GM12878 (cell line): ENCODE results near the gene CALB2. TPM values are rescaled to one million over a fixed set of nuclear protein-coding genes. Genes with fewer than 3 reads are reported as not detected.

Experiments
- ATAC-seq: fragments of 200-7000 bp; cut with Tn5 transposase; 3 replicates; pipeline ENCODE4 v1.9.1; 2020; ENCODE audit warnings: mild to moderate bottlenecking, moderate library complexity
- BruUV-seq: library from RNA; stranded (reverse); fragments of 400-500 nt; replicated peaks from 2 replicates; lab custom pipeline; 2021; lab: Mats Ljungman, UMichigan
- CTCF ChIA-PET: fragments of 300-600 bp; sonication (Branson Sonifier 250); formaldehyde crosslinking; extraction: SDS; loops from one replicate; lab custom pipeline; 2021; ENCODE audit warnings: inconsistent platforms; lab: Yijun Ruan, JAX
- POLR2A ChIA-PET: fragments of 350-600 bp; formaldehyde crosslinking; extraction: SDS; loops from one replicate; lab custom pipeline; 2021; ENCODE audit warnings: inconsistent platforms; lab: Charles Lee
- RAD21 ChIA-PET: fragments of 300-600 bp; sonication (Branson Sonifier 250); formaldehyde crosslinking; loops from one replicate; lab custom pipeline; 2023; ENCODE audit warnings: antibody characterized with exemption; ENCODE audit not compliant: unreplicated experiment; lab: Charles Lee
- SMC1A ChIA-PET: fragments of 300-600 bp; sonication (Branson Sonifier 250); formaldehyde crosslinking; loops from one replicate; lab custom pipeline; 2023; ENCODE audit not compliant: unreplicated experiment, uncharacterized antibody; lab: Charles Lee
- DNase-seq: peaks from one replicate; pipeline ENCODE4 v3.0.0-alpha.2; 2011; ENCODE audit warnings: low read depth, low spot score
- FAIRE-seq: peaks from 3 replicates; lab custom pipeline; 2011; peaks lifted over from hg19 to GRCh38; lab: Jason Lieb, UNC
- H2AFZ ChIP-seq: 2 replicates; pipeline ENCODE4 v1.6.0; 2011; ENCODE audit warnings: low read depth, low read length, control low read depth; ENCODE audit not compliant: control insufficient read depth
- H3K27ac ChIP-seq: 2 replicates; pipeline ENCODE4 v1.5.1; 2011; ENCODE audit warnings: control low read depth; ENCODE audit not compliant: control insufficient read depth, insufficient read depth
- H3K27me3 ChIP-seq, 2 experiments: replicated peaks in 1 of 2; 2 replicates each; pipeline versions ENCODE4 v1.6.0 to v1.6.1; 2011; ENCODE audit warnings: low read length in 1 of 2; ENCODE audit not compliant: control insufficient read depth in 2 of 2, insufficient read depth in 2 of 2
- H3K36me3 ChIP-seq, 2 experiments: 2 replicates each; pipeline ENCODE4 v1.5.1; 2011; ENCODE audit warnings: low read length in 1 of 2; ENCODE audit not compliant: control insufficient read depth in 2 of 2, insufficient read depth in 2 of 2
- H3K4me1 ChIP-seq: 2 replicates; pipeline ENCODE4 v1.6.1; 2011; ENCODE audit warnings: mild to moderate bottlenecking, low read length, moderate library complexity, mixed read lengths; ENCODE audit not compliant: control insufficient read depth, insufficient read depth
- H3K4me2 ChIP-seq: 2 replicates; pipeline ENCODE4 v1.6.0; 2011; ENCODE audit warnings: control low read depth; ENCODE audit not compliant: control insufficient read depth, insufficient read depth
- H3K4me3 ChIP-seq: fragments of 200-600 bp; sonication (generic); 2 replicates; pipeline ENCODE4 v1.5.1; 2016
- H3K79me2 ChIP-seq: 2 replicates; pipeline ENCODE4 v1.6.0; 2011; ENCODE audit warnings: low read length; ENCODE audit not compliant: control insufficient read depth, insufficient read depth
- H3K9ac ChIP-seq: 2 replicates; pipeline ENCODE4 v1.8.0; 2011; ENCODE audit warnings: low read length, control low read depth, mixed read lengths; ENCODE audit not compliant: control insufficient read depth, insufficient read depth
- H3K9me3 ChIP-seq: replicated peaks from 3 replicates; pipeline ENCODE4 v1.5.1; 2011; ENCODE audit warnings: mild to moderate bottlenecking, low read length; ENCODE audit not compliant: control insufficient read depth, insufficient read depth
- H4K20me1 ChIP-seq: 2 replicates; pipeline ENCODE4 v1.6.0; 2011; ENCODE audit not compliant: control insufficient read depth, insufficient read depth
- CBX5 ChIP-seq: sonication (generic); IDR thresholded peaks from 2 replicates; pipeline ENCODE4 v1.6.1; 2016; ENCODE audit warnings: low read depth, moderate library complexity, mild to moderate bottlenecking, inconsistent platforms
- GABPA ChIP-seq: IDR thresholded peaks from 2 replicates; pipeline ENCODE4 v1.6.1; 2014; ENCODE audit warnings: antibody characterized with exemption, low read depth, mild to moderate bottlenecking, inconsistent platforms
- HDGF ChIP-seq: fragments of 450-650 bp; IDR thresholded peaks from 2 replicates; pipeline ENCODE4 v1.6.1; 2016; ENCODE audit warnings: antibody characterized with exemption
- IRF5 ChIP-seq: fragments of 450-650 bp; IDR thresholded peaks from 2 replicates; pipeline ENCODE4 v1.6.1; 2017; ENCODE audit warnings: borderline replicate concordance
- NFYB ChIP-seq: IDR thresholded peaks from 2 replicates; pipeline ENCODE4 v1.6.1; 2011; ENCODE audit warnings: low read depth, mild to moderate bottlenecking, low read length, improper control_type of control experiment, moderate library complexity; ENCODE audit not compliant: insufficient read depth
- NKRF ChIP-seq: fragments of 450-650 bp; conservative IDR thresholded peaks from 2 replicates; pipeline ENCODE4 v1.6.1; 2017; ENCODE audit warnings: mild to moderate bottlenecking, moderate library complexity
- SIN3A ChIP-seq: IDR thresholded peaks from 2 replicates; pipeline ENCODE4 v1.6.1; 2012; ENCODE audit warnings: low read depth, low read length, improper control_type of control experiment
- STAT3 ChIP-seq: IDR thresholded peaks from 2 replicates; pipeline ENCODE4 v1.6.1; 2011; ENCODE audit warnings: low read depth, low read length, improper control_type of control experiment
- TCF12 ChIP-seq: IDR thresholded peaks from 2 replicates; pipeline ENCODE4 v1.6.1; 2011; ENCODE audit warnings: low read depth, mild to moderate bottlenecking, low read length
- ZNF274 ChIP-seq: IDR thresholded peaks from one replicate; pipeline ENCODE4 v1.8.0; 2011; ENCODE audit not compliant: insufficient read length, insufficient read depth
- ZNF687 ChIP-seq: fragments of 450-650 bp; IDR thresholded peaks from 2 replicates; pipeline ENCODE4 v1.6.1; 2017; ENCODE audit warnings: mild to moderate bottlenecking, moderate library complexity
- ZSCAN29 ChIP-seq: fragments of 450-650 bp; IDR thresholded peaks from 2 replicates; pipeline ENCODE4 v1.6.1; 2017; ENCODE audit warnings: mild to moderate bottlenecking, moderate library complexity
- WGBS: methylation state at CpG from one replicate; pipeline ENCODE4 v1.1.6; 2016; ENCODE audit warnings: low lambda C conversion rate; ENCODE audit not compliant: insufficient replicate concordance, insufficient coverage; ENCODE audit errors: missing lambda C conversion rate; 5-methylcytosine and 5-hydroxymethylcytosine counted together
- in situ Hi-C: fragments of 300-500 bp; cut with MboI; formaldehyde crosslinking; loops from 9 replicates; pipeline ENCODE4 v1.14.3; 2018; ENCODE audit warnings: mixed read lengths
- intact Hi-C: fragments of 100-400 bp; cut with micrococcal nuclease; formaldehyde crosslinking; loops from one replicate; pipeline ENCODE4 v1.14.2; 2022; ENCODE audit not compliant: unreplicated experiment
- polyA plus RNA-seq, 11 experiments: library from polyadenylated mRNA; depleted of rRNA in 4 of 11; unstranded in 6 of 11; stranded (reverse) in 5 of 11; fragments of >200 nt; fragmentation: Nextera tagmentation in 4 of 11; fragmentation: Illumina TruSeq in 1 of 11; extraction: Ambion mirVana in 4 of 11; extraction: Trizol in 1 of 11; gene quantifications; 1 replicate in 1 of 11; 2 replicates in 10 of 11; pipeline versions ENCODE4 v1.2.1 to v1.2.3, GENCODE V29; 2011 to 2016; ENCODE audit warnings: inconsistent platforms in 2 of 11, missing spikeins in 2 of 11, low read depth in 1 of 11
- total RNA-seq, 4 experiments: library from RNA; depleted of rRNA in 3 of 4; stranded (reverse); fragments of >200 nt in 3 of 4; fragmentation: Illumina TruSeq in 1 of 4; extraction: Trizol in 1 of 4; gene quantifications; 2 replicates each; pipeline versions ENCODE4 v1.2.1 to v1.2.3, GENCODE V29; 2013 to 2021

The CALB2 gene
- total and polyA plus RNA-seq, 10 of the 15 experiments (the other 5 are each of a cell fraction or from before 2014, with no cell fraction given), result not detected

GRCh38 chr16:71371237-71371636 lies 12.7 kb downstream of the CALB2 start:
- TF ChIP-seq HDGF, result no peak
- TF ChIP-seq NFYB, result no peak
- TF ChIP-seq GABPA, result no peak
- no peak for TF ChIP-seq NKRF
- no peak for ATAC-seq
- no peak overlapping the region for H3K4me2 ChIP-seq
- H2AFZ ChIP-seq, result no peak overlapping the region
- intact Hi-C loops (no loop called here), in situ Hi-C loops (no loop called here)
- H3K79me2 ChIP-seq, result no peaks in the 10 kb centered on the region
- ChIA-PET POLR2A (no interaction called here), SMC1A (no interaction called here), RAD21 (no interaction called here), CTCF (no interaction called here)
- WGBS, result 54% methylated on average over 2 of the region's 2 CpGs
- no peak for FAIRE-seq
- H3K9me3 ChIP-seq, result no peaks in the 10 kb centered on the region
- H3K9ac ChIP-seq, result no peak overlapping the region
- H4K20me1 ChIP-seq, result no peaks in the 10 kb centered on the region
- no peaks in the 10 kb centered on the region for H3K36me3 ChIP-seq
- no peak overlapping the region for H3K4me3 ChIP-seq
- H3K27ac ChIP-seq, result no peak overlapping the region
- no TSS peak for BruUV-seq
- H3K27me3 ChIP-seq, result peaks cover 0 to 3% of the 10 kb centered on the region in 2 experiments; a peak in 3 of 4 replicates
- H3K4me1 ChIP-seq, result no peaks in the 10 kb centered on the region
- DNase-seq, result no peak

- in situ Hi-C loops, result no loop called here
- Histone ChIP-seq H3K4me2 (no peak overlapping the region), H3K27ac (no peak overlapping the region), H3K27me3 (peaks cover 0 to 3% of the 10 kb centered on the region in 2 experiments; a peak in 3 of 4 replicates), H3K9ac (no peak overlapping the region), H3K4me1 (no peaks in the 10 kb centered on the region), H3K9me3 (no peaks in the 10 kb centered on the region), H4K20me1 (no peaks in the 10 kb centered on the region), H3K4me3 (no peak overlapping the region), H2AFZ (no peak overlapping the region), H3K36me3 (no peaks in the 10 kb centered on the region), H3K79me2 (no peaks in the 10 kb centered on the region)
- CTCF ChIA-PET, result no interaction called here
- no TSS peak for BruUV-seq
- RAD21 ChIA-PET, result no interaction called here
- intact Hi-C loops, result no loop called here
- FAIRE-seq (no peak), DNase-seq (no peak), ATAC-seq (no peak)
- SMC1A ChIA-PET, result no interaction called here
- WGBS, result 26% methylated on average over 8 of the region's 8 CpGs
- POLR2A ChIA-PET, result no interaction called here
- TF ChIP-seq SIN3A (no peak), ZNF687 (no peak), IRF5 (no peak), ZSCAN29 (no peak), ZNF274 (no peak), CBX5 (no peak), TCF12 (no peak), STAT3 (no peak)
These were observed 14.6 kb downstream of the CALB2 start for GRCh38 chr16:71373073-71373472.
